ENCODE results near the gene CRHR1.

Gene CRHR1

DNA sequence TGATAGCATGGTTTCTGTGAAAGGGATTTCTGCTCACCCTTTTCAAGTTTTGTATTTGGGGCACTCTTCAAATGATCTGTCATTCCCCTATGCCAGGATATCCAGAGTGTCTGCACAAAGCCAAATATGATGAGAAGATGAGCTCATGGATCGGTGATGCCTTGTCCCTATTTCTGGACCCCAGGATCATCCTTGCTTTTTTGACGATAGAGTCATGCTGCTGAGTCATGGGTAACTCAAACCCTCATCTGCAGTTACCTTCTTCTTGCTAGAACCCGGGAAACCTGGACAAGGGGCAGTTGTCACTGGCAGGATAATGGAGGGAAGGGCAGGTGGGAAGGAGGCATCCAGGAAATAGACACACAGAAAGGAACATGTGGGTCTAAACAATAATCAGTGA lies 92.4 kb downstream of the CRHR1 start:
- Histone ChIP-seq H3K4me1 (ENCODE audit: control insufficient read depth in 1 of 2, insufficient read depth in 2 of 2, low read length in 2 of 2) (peaks cover 0 to 4% of the 10 kb centered on the region in 2 experiments), H3K27me3 (ENCODE audit: insufficient read depth, low read length) (no peaks in the 10 kb centered on the region), H2BK12ac (ENCODE audit: low read length) (no peak overlapping the region), H2BK5ac (ENCODE audit: low read depth, low read length, poor library complexity) (no peak overlapping the region), H3K36me3 (ENCODE audit: control insufficient read depth in 1 of 2, insufficient read depth in 2 of 2, low read length in 2 of 2) (no peaks in the 10 kb centered on the region), H4K91ac (ENCODE audit: low read depth, low read length) (no peak overlapping the region), H4K8ac (ENCODE audit: low read depth, low read length) (no peak overlapping the region), H3K23ac (ENCODE audit: low read length) (no peak overlapping the region), H3K9me3 (ENCODE audit: insufficient read depth, low read depth, low read length) (no peaks in the 10 kb centered on the region), H3K14ac (ENCODE audit: low read length) (no peak overlapping the region), H3K79me2 (ENCODE audit: control insufficient read depth, insufficient read depth, low read length, poor library complexity) (no peaks in the 10 kb centered on the region), H3K18ac (ENCODE audit: low read length) (no peak overlapping the region), H2BK120ac (ENCODE audit: insufficient read depth, low read length, poor library complexity) (no peak overlapping the region), H4K12ac (ENCODE audit: low read depth, low read length) (no peak overlapping the region), H3K4ac (ENCODE audit: low read depth, low read length) (no peak overlapping the region), H2AK5ac (ENCODE audit: low read length) (no peak overlapping the region), H3K79me1 (ENCODE audit: low read length) (no peaks in the 10 kb centered on the region), H3K9ac (ENCODE audit: low read length) (no peak overlapping the region), H2AFZ (ENCODE audit: insufficient read depth, low read length, poor library complexity) (no peak overlapping the region), H3K4me2 (ENCODE audit: low read length) (no peak overlapping the region), H3K27ac (ENCODE audit: low read depth, low read length) (no peak overlapping the region), H3K4me3 (ENCODE audit: low read depth, low read length) (no peak overlapping the region)
- DNase-seq = no peak
- no CpG with 5 or more reads among the region's 3 CpGs for WGBS (ENCODE audit: extremely low coverage, insufficient coverage, insufficient read length)

DNA sequence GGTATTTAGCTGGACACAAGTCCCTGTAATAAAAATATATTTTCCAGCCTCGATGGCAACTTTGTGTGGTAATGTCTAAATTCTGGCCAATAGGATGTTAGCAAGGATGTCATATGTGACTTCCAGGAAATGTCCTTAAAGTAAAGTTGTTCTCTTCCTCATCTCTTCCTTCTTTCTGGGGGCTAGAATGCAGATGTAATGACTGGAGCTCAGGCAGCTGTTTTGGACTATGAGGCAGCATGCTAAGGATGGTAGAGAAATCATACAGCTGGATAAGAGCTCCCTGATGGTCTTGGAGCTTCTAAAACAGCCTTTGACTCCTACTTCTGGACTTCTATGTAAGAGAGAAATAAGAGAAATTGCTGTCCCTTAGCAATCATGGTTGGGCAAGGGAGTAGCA lies 93.3 kb downstream of the CRHR1 start:
- Histone ChIP-seq H4K91ac (ENCODE audit: low read depth, low read length) (no peak overlapping the region), H3K36me3 (ENCODE audit: control insufficient read depth in 1 of 2, insufficient read depth in 2 of 2, low read length in 2 of 2) (no peaks in the 10 kb centered on the region), H3K27ac (ENCODE audit: low read depth, low read length) (no peak overlapping the region), H3K4me3 (ENCODE audit: low read depth, low read length) (no peak overlapping the region), H2BK120ac (ENCODE audit: insufficient read depth, low read length, poor library complexity) (no peak overlapping the region), H3K27me3 (ENCODE audit: insufficient read depth, low read length) (no peaks in the 10 kb centered on the region), H3K14ac (ENCODE audit: low read length) (no peak overlapping the region), H3K4me1 (ENCODE audit: control insufficient read depth in 1 of 2, insufficient read depth in 2 of 2, low read length in 2 of 2) (no peaks in the 10 kb centered on the region), H4K8ac (ENCODE audit: low read depth, low read length) (no peak overlapping the region), H3K4ac (ENCODE audit: low read depth, low read length) (no peak overlapping the region), H2AK5ac (ENCODE audit: low read length) (no peak overlapping the region), H3K4me2 (ENCODE audit: low read length) (no peak overlapping the region), H4K12ac (ENCODE audit: low read depth, low read length) (no peak overlapping the region), H2AFZ (ENCODE audit: insufficient read depth, low read length, poor library complexity) (no peak overlapping the region), H3K9ac (ENCODE audit: low read length) (no peak overlapping the region), H2BK5ac (ENCODE audit: low read depth, low read length, poor library complexity) (no peak overlapping the region), H3K18ac (ENCODE audit: low read length) (no peak overlapping the region), H2BK12ac (ENCODE audit: low read length) (no peak overlapping the region), H3K79me2 (ENCODE audit: control insufficient read depth, insufficient read depth, low read length, poor library complexity) (no peaks in the 10 kb centered on the region), H3K9me3 (ENCODE audit: insufficient read depth, low read depth, low read length) (peaks cover 2% of the 10 kb centered on the region), H3K79me1 (ENCODE audit: low read length) (no peaks in the 10 kb centered on the region), H3K23ac (ENCODE audit: low read length) (no peak overlapping the region)
- no peak for DNase-seq
- no CpG with 5 or more reads among the region's 1 CpG for WGBS (ENCODE audit: extremely low coverage, insufficient coverage, insufficient read length)

DNA sequence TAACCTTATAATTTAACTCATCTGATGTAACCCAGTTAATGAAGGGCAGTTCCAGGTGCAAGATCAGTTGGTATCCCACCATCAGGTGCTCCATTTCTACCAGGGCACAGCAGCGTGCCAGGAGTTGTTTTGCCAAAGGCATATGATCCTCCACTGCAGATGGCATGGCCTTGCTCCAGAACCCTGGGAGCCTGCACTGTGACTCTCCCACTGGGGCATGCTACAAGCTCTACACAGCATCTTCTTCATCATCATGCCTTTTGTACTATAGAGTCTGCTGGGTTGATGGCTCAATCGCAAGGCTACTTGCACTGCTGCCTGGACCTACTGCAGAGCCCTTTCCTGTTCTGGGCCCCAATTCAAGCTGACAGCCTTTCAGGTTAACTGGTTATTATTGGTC lies 98.9 kb downstream of the CRHR1 start:
- Histone ChIP-seq H3K18ac (ENCODE audit: low read length) (no peak overlapping the region), H2BK5ac (ENCODE audit: low read depth, low read length, poor library complexity) (no peak overlapping the region), H3K36me3 (ENCODE audit: control insufficient read depth in 1 of 2, insufficient read depth in 2 of 2, low read length in 2 of 2) (no peaks in the 10 kb centered on the region), H3K9ac (ENCODE audit: low read length) (no peak overlapping the region), H3K27me3 (ENCODE audit: insufficient read depth, low read length) (no peaks in the 10 kb centered on the region), H4K8ac (ENCODE audit: low read depth, low read length) (no peak overlapping the region), H2BK120ac (ENCODE audit: insufficient read depth, low read length, poor library complexity) (no peak overlapping the region), H3K4me2 (ENCODE audit: low read length) (no peak overlapping the region), H4K12ac (ENCODE audit: low read depth, low read length) (no peak overlapping the region), H3K79me1 (ENCODE audit: low read length) (no peaks in the 10 kb centered on the region), H3K79me2 (ENCODE audit: control insufficient read depth, insufficient read depth, low read length, poor library complexity) (no peaks in the 10 kb centered on the region), H3K9me3 (ENCODE audit: insufficient read depth, low read depth, low read length) (peaks cover 2% of the 10 kb centered on the region), H2BK12ac (ENCODE audit: low read length) (no peak overlapping the region), H3K4me1 (ENCODE audit: control insufficient read depth in 1 of 2, insufficient read depth in 2 of 2, low read length in 2 of 2) (no peaks in the 10 kb centered on the region), H3K4ac (ENCODE audit: low read depth, low read length) (no peak overlapping the region), H3K14ac (ENCODE audit: low read length) (no peak overlapping the region), H3K4me3 (ENCODE audit: low read depth, low read length) (no peak overlapping the region), H2AFZ (ENCODE audit: insufficient read depth, low read length, poor library complexity) (no peak overlapping the region), H2AK5ac (ENCODE audit: low read length) (no peak overlapping the region), H4K91ac (ENCODE audit: low read depth, low read length) (no peak overlapping the region), H3K27ac (ENCODE audit: low read depth, low read length) (no peak overlapping the region), H3K23ac (ENCODE audit: low read length) (no peak overlapping the region)
- DNase-seq = no peak
- no CpG with 5 or more reads among the region's 2 CpGs for whole genome bisulfite sequencing (ENCODE audit: extremely low coverage, insufficient coverage, insufficient read length)

Measured in trophoblast cell (in vitro differentiated cells and primary cell).